Mucosa of descending colon (tissue), 3 donors: ENCODE measurements around the gene EEPD1. TPM values are rescaled to one million over a fixed set of nuclear protein-coding genes. Genes with fewer than 3 reads are reported as not detected.

Source experiments
- ATAC-seq: fragments of 200-7000 bp; cut with Tn5 transposase; one replicate; pipeline ENCODE4 v1.9.1; 2020; ENCODE audit warnings: mild to moderate bottlenecking, moderate library complexity
- DNase-seq, 3 donors: peaks; one replicate each; pipeline ENCODE4 v3.0.0-alpha.2; 2020
- H3K36me3 ChIP-seq: fragments of 200-600 bp; one replicate; pipeline ENCODE4 v1.8.0; 2021; ENCODE audit warnings: low read depth, mild to moderate bottlenecking
- H3K4me1 ChIP-seq: fragments of 200-600 bp; one replicate; pipeline ENCODE4 v1.8.0; 2021; ENCODE audit warnings: low read depth, mild to moderate bottlenecking
- H3K4me3 ChIP-seq: fragments of 200-600 bp; one replicate; pipeline ENCODE4 v1.8.0; 2021; ENCODE audit warnings: mild to moderate bottlenecking
- H3K9me3 ChIP-seq: fragments of 200-600 bp; one replicate; pipeline ENCODE4 v1.8.0; 2021; ENCODE audit warnings: mild to moderate bottlenecking
- intact Hi-C, 2 donors: fragments of 100-400 bp; cut with DNase I in 1 of 2; cut with micrococcal nuclease in 1 of 2; formaldehyde crosslinking; loops; one replicate each; pipeline versions ENCODE4 v1.11.0 to v1.11.1; 2022; cut with DNase I, micrococcal nuclease
- total RNA-seq, 3 donors: library from RNA; stranded (reverse); fragmentation: NEBNext Ultra II Directional in 2 of 3; extraction: Animal tissue kit (Norgen Biotek cat#: 25700) in 2 of 3; gene quantifications; one replicate each; pipeline versions ENCODE4 v1.2.1 to v1.2.4, GENCODE V29; 2021 to 2023
- TF ChIP-seq, protein P1 (sequence below): fragments of 200-600 bp; IDR thresholded peaks from one replicate; pipeline ENCODE4 v1.8.0; 2022; ENCODE audit warnings: antibody characterized with exemption, mild to moderate bottlenecking
- donor health status: DM: no; HTN: no; CAD: no; lungs with moderate emphysema.
- donor health status: DM: no; HTN: no; CAD: no.
- donor health status: DM: no; HTN: yes; CAD: no.

The EEPD1 gene
- total RNA-seq, 3 donors from 2014 or later, result 9.9 to 16.8 (median 16.3) TPM

GRCh38 chr7:36203071-36203790, 50.2 kb downstream of the EEPD1 start:
- DNase-seq, result no peak
- Histone ChIP-seq H3K4me3 (no peak overlapping the region), H3K9me3 (no peaks in the 10 kb centered on the region), H3K36me3 (no peaks in the 10 kb centered on the region), H3K4me1 (peaks cover 6% of the 10 kb centered on the region)
- no peak for ATAC-seq
- intact Hi-C loops, result no loop called here
- TF ChIP-seq, protein P1, sequence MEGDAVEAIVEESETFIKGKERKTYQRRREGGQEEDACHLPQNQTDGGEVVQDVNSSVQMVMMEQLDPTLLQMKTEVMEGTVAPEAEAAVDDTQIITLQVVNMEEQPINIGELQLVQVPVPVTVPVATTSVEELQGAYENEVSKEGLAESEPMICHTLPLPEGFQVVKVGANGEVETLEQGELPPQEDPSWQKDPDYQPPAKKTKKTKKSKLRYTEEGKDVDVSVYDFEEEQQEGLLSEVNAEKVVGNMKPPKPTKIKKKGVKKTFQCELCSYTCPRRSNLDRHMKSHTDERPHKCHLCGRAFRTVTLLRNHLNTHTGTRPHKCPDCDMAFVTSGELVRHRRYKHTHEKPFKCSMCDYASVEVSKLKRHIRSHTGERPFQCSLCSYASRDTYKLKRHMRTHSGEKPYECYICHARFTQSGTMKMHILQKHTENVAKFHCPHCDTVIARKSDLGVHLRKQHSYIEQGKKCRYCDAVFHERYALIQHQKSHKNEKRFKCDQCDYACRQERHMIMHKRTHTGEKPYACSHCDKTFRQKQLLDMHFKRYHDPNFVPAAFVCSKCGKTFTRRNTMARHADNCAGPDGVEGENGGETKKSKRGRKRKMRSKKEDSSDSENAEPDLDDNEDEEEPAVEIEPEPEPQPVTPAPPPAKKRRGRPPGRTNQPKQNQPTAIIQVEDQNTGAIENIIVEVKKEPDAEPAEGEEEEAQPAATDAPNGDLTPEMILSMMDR, result no peak

DNA sequence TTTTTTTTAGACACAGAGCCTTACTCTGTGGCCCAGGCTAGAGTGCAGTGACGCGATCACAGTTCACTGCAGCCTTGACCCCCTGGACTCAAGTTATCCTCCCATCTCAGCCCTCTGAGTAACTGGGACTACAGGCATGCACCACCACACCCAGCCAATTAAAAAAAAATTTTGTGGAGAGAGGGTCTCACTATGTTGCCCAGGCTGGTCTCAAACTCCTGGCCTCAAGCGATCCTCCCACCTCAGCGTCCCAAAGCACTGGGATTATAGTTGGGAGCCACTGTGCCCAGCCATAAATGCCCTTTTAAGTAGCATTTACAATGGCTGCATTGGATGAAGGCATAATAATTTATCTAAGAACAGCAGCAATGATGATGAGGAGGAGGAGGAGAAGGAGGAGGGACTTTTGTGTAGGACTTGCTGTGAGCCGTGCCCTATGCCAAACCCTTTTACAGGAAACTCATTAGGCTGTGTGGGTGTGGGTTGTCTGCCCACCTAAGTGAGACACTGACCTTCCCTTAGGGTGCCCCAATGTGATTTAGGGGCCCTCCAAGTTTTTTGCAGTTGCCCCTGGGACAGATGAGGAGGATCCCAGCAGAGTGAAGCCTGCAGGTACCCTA, 51.1 kb downstream of the EEPD1 start:
- no peaks in the 10 kb centered on the region for H3K36me3 ChIP-seq
- no peak overlapping the region for H3K4me3 ChIP-seq
- peaks cover 10% of the 10 kb centered on the region for H3K4me1 ChIP-seq
- DNase-seq, result no peak
- TF ChIP-seq, protein P1, result no peak
- H3K9me3 ChIP-seq, result no peaks in the 10 kb centered on the region
- ATAC-seq, result no peak
- intact Hi-C loops, result no loop called here

DNA sequence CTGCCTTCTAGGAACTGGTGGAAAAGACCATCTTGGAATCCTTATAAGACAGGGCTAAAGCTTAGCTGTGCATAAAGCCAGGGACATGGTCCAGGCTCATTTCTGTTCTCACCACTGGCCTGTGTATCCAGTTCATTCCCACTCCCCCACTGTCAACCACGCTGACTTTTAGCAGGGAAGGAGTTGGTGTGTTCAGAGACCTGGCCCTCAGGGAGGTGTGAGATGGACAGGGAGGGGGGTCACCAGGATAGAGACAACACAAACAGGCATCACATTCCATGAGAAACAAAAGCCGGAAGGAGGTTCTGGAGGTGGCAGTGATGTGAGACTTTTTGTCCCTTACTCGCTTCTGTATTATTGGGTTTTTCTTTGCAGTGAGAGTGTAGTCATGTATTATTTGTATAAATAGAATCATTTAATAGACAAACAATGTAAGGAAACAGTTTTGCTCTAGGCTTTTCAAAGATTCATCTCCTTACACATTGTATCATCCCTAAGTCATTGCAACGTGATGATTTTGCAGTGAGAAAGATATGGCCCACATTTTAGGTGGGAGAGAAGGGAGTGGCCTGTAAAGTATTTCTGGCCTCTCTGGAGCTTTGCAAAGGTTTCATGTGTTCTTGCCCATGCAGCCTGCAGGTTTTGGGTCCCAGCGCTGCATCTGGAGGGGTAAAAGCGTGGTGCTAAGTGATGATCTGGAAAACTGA, 52.0 kb downstream of the EEPD1 start:
- DNase-seq, result no peak
- intact Hi-C loops, result no loop called here
- TF ChIP-seq, protein P1, result no peak
- H3K4me3 ChIP-seq, result no peak overlapping the region
- no peaks in the 10 kb centered on the region for H3K36me3 ChIP-seq
- peaks cover 10% of the 10 kb centered on the region for H3K4me1 ChIP-seq
- no peak for ATAC-seq
- H3K9me3 ChIP-seq, result no peaks in the 10 kb centered on the region

GRCh38 chr7:36205803-36206202, 52.7 kb downstream of the EEPD1 start:
- TF ChIP-seq, protein P1, result no peak
- peak; percentile 59 to 65 (median 60) for DNase-seq
- ATAC-seq, result peak; percentile 85

DNA sequence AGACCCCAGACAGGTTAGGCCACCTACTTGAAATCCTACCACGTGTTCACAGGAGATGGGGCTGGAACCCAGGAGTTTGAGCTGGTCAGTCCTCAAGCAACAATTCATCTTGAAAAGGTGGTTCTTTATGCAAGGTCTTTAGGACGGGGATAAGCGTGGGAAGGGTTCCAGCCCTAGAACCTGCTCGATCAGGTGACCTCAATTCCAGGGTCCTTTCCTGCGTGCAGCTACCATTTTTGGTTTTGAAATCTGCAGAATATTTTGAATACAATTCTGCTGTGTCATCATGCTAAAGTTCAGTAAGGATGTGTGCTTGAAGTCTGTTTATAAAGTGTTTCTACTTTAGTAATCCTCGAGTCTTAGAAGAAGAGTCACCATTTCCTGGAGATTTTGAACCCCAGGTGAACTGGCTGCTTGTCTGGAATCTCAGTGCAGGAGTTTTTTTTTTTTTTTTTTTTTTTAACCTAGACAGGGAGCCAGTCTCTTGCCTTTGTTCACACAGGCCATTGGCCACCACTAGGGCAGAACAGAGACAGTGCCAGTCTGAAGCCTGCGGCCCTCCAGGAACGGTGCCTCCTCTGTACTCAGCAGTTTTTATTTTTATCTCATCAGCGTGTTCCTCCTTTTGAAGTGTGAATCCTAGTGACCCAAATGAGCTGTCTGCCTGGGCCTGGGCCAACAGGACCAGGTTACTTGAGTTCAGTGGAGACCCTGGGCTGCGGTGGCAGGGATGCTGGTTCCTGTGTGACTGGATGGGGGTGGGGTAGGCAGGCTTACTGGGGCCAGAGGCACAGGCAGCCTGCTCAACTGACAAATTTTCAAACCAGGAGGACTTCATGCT, 54.6 kb downstream of the EEPD1 start:
- H3K4me3 ChIP-seq, result no peak overlapping the region
- no peaks in the 10 kb centered on the region for H3K9me3 ChIP-seq
- intact Hi-C loops, result no loop called here
- DNase-seq (peak; percentile 58 to 64 (median 63)), ATAC-seq (peak; percentile 41)
- peaks cover 10% of the 10 kb centered on the region for H3K4me1 ChIP-seq
- TF ChIP-seq, protein P1, result no peak
- no peaks in the 10 kb centered on the region for H3K36me3 ChIP-seq

More at GRCh38 chr7:36205803-36206202, 52.7 kb downstream of the EEPD1 start:
- intact Hi-C loops, result no loop called here
- H3K36me3 ChIP-seq, result no peaks in the 10 kb centered on the region
- no peaks in the 10 kb centered on the region for H3K9me3 ChIP-seq
- H3K4me3 ChIP-seq, result no peak overlapping the region
- H3K4me1 ChIP-seq, result peaks cover 10% of the 10 kb centered on the region
